ENCODE data around the gene DEPP1. TPM values are rescaled to one million over a fixed set of nuclear protein-coding genes. Genes with fewer than 3 reads are reported as not detected.
A peak's percentile ranks its signal among the peaks of the same experiment; 100 is the strongest.

Gene DEPP1
- total and polyA plus RNA-seq, 2 of the 13 experiments (the other 11 are each of a cell fraction or from before 2014, with no cell fraction given): 14.8 to 270 TPM

- peak; percentile 96 for TF ChIP-seq PAXIP1 (CRISPR knock-in tag; conservative IDR thresholded peaks at IDR 0.05)
- no peak for TF ChIP-seq MTF2 (CRISPR knock-in tag; IDR thresholded peaks at IDR 0.05; ENCODE audit: borderline replicate concordance)
- TF ChIP-seq NR2C2 (CRISPR knock-in tag; IDR thresholded peaks at IDR 0.05; ENCODE audit: borderline replicate concordance): peak; percentile 44
- TF ChIP-seq HMG20A (CRISPR knock-in tag; IDR thresholded peaks at IDR 0.05; ENCODE audit: borderline replicate concordance): peak; percentile 72
- peak; percentile 66 for TF ChIP-seq PITX1 (CRISPR knock-in tag; IDR thresholded peaks at IDR 0.05)
- peak; percentile 68; the same call in 1 of the 2 replicates for TF ChIP-seq DPF2 (CRISPR knock-in tag; IDR thresholded peaks at IDR 0.05; ENCODE audit: borderline replicate concordance, low read depth)
- TF ChIP-seq ZC3H4 (CRISPR knock-in tag; IDR thresholded peaks at IDR 0.05; ENCODE audit: borderline replicate concordance): peak; percentile 67; the same call in 1 of the 2 replicates
- TF ChIP-seq TRIM24 (CRISPR knock-in tag; IDR thresholded peaks at IDR 0.05): no peak
- TF ChIP-seq MAFF (IDR thresholded peaks at IDR 0.05; ENCODE audit: low read depth, low read length): peak; percentile 27; the same call in 1 of the 2 replicates
- TF ChIP-seq ZNF766 (CRISPR knock-in tag; IDR thresholded peaks at IDR 0.05; ENCODE audit: borderline replicate concordance): no peak
- TF ChIP-seq HDAC6 (IDR thresholded peaks at IDR 0.05; ENCODE audit: low read depth, low read length): no peak
- no peak for TF ChIP-seq ZNF207 (IDR thresholded peaks at IDR 0.05; ENCODE audit: borderline replicate concordance)
- TF ChIP-seq ZSCAN22 (CRISPR knock-in tag; IDR thresholded peaks at IDR 0.05): no peak
- peak; percentile 99 for TF ChIP-seq MED1 (CRISPR knock-in tag; IDR thresholded peaks at IDR 0.05)
- TF ChIP-seq, protein P1, sequence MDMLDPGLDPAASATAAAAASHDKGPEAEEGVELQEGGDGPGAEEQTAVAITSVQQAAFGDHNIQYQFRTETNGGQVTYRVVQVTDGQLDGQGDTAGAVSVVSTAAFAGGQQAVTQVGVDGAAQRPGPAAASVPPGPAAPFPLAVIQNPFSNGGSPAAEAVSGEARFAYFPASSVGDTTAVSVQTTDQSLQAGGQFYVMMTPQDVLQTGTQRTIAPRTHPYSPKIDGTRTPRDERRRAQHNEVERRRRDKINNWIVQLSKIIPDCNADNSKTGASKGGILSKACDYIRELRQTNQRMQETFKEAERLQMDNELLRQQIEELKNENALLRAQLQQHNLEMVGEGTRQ (IDR thresholded peaks at IDR 0.05; ENCODE audit: low read depth, low read length): peak; percentile 55
- TF ChIP-seq, protein P1 (CRISPR knock-in tag; IDR thresholded peaks at IDR 0.05; ENCODE audit: borderline replicate concordance): peak; percentile 78; the same call in 1 of the 2 replicates
- 0 out of 2 replicates have a peak, but pooled peaks have one; percentile 36 for TF ChIP-seq ZSCAN29 (CRISPR knock-in tag; conservative IDR thresholded peaks at IDR 0.05)
- no peak for TF ChIP-seq ZNF781 (CRISPR knock-in tag; IDR thresholded peaks at IDR 0.05; ENCODE audit: borderline replicate concordance, not compliant biosample characterization)
- peak; percentile 69; the same call in 1 of the 2 replicates for TF ChIP-seq ZSCAN31 (CRISPR knock-in tag; IDR thresholded peaks at IDR 0.05; ENCODE audit: low read depth)
Observed at GRCh38 chr10:44995914-44996669, 17.5 kb upstream of the DEPP1 start (continued).
